Upper lobe of left lung (tissue), 4 donors: ENCODE data around the gene KATNAL2.

Source experiments
- POLR2A ChIP-seq, 4 donors: fragments of 450-650 bp; IDR thresholded peaks; one replicate each; pipeline ENCODE4 v1.5.1; 2016 to 2017; ENCODE audit warnings: antibody characterized with exemption in 4 of 4, mild to moderate bottlenecking in 2 of 4
- TF ChIP-seq, protein P1 (sequence below), 6 experiments: fragments of 450-650 bp in 4 of 6; fragments of 200-600 bp in 2 of 6; sonication (generic) in 2 of 6; IDR thresholded peaks; one replicate each; pipeline ENCODE4 v1.5.1; 2016 to 2019; ENCODE audit warnings: antibody characterized with exemption in 6 of 6

DNA sequence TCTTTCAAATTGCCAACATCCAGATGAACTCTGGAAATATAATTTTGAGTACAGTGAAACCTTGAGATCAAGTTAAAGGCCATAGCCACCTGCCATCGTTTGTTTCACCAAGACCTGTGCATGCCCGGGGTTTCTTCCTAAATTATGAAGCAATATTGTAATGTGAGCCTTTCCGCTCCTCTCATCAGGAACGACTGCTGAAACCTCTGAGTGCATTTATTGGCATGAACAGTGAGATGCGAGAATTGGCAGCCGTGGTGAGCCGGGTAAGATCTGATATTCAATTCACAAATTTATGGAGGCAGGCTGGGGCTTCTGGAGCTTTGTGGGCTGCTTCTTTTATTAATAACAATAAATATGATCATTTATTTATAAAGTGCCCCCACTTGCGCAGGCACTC, 145.7 kb downstream of the KATNAL2 start:
- no peak for TF ChIP-seq POLR2A (IDR thresholded peaks at IDR 0.05)
- TF ChIP-seq, protein P1, sequence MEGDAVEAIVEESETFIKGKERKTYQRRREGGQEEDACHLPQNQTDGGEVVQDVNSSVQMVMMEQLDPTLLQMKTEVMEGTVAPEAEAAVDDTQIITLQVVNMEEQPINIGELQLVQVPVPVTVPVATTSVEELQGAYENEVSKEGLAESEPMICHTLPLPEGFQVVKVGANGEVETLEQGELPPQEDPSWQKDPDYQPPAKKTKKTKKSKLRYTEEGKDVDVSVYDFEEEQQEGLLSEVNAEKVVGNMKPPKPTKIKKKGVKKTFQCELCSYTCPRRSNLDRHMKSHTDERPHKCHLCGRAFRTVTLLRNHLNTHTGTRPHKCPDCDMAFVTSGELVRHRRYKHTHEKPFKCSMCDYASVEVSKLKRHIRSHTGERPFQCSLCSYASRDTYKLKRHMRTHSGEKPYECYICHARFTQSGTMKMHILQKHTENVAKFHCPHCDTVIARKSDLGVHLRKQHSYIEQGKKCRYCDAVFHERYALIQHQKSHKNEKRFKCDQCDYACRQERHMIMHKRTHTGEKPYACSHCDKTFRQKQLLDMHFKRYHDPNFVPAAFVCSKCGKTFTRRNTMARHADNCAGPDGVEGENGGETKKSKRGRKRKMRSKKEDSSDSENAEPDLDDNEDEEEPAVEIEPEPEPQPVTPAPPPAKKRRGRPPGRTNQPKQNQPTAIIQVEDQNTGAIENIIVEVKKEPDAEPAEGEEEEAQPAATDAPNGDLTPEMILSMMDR (IDR thresholded peaks at IDR 0.05), result no peak
